M059J (cell line): ENCODE results near the gene COL6A3. TPM values are rescaled to one million over a fixed set of nuclear protein-coding genes. Genes with fewer than 3 reads are reported as not detected.

Experiments
- DNase-seq: peaks from one replicate; pipeline ENCODE4 v3.0.0-alpha.2; 2012; ENCODE audit warnings: low read depth
- total RNA-seq: library from RNA; depleted of rRNA; stranded (reverse); fragments of >200 nt; shearing (Covaris generic); gene quantifications from 2 replicates; pipeline ENCODE4 v1.2.3, GENCODE V29; 2014

Gene COL6A3
- total RNA-seq, 1 experiment from 2014 or later = 2.1 TPM

DNA sequence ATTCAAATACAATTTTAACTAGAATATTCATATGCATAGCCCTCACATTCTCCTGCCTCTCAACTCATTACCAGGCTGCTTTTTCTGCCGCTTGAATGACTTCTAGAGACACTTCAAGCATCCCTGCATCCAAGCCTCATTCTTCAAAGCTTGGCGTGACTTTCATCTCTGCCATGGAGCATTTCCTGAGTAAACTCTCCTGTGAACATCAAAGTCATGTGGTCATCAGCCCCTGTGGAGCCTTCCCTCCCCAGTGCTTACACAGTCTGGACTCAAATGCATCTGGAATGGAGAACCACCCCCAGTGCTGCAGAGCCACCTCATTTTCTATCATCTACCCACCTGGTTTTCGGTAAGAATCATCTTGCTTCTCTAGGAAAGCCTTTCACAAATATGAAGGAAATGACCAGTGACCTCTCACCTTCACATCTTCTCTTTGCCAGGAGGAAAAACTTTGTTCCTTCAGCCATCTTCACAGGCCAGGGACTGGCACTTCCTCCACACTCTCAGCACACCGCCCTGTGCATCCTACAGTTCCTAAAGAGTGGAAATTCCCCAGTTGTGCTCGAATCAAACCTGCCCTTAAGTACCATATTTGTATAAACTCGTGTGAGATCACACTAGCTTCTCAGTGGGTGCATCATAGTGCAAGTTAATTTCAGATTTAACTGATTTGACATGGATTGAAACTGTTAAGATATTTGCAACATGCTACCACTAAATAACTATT, 116.4 kb downstream of the COL6A3 start:
- peak; percentile 43 for DNase-seq

DNA sequence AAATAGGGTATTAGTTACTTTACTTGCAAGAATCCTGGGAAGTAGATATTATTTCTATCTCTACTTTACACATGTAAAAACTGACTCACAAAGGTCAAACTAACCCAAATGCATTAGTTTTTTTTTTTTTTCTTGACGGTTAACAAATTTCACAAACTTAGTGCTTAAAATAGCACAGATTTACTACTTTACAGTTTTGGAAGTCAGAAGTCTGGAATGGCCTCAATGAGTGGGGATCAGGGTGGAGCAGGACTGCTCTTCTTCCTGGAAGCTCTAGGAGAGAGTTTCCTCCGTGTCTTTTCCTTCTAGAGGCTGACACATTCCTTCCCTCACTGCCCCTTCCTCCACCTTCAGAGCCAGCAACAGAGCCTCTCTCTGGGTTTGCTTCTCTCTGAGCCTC, 117.2 kb downstream of the COL6A3 start:
- no peak for DNase-seq

DNA sequence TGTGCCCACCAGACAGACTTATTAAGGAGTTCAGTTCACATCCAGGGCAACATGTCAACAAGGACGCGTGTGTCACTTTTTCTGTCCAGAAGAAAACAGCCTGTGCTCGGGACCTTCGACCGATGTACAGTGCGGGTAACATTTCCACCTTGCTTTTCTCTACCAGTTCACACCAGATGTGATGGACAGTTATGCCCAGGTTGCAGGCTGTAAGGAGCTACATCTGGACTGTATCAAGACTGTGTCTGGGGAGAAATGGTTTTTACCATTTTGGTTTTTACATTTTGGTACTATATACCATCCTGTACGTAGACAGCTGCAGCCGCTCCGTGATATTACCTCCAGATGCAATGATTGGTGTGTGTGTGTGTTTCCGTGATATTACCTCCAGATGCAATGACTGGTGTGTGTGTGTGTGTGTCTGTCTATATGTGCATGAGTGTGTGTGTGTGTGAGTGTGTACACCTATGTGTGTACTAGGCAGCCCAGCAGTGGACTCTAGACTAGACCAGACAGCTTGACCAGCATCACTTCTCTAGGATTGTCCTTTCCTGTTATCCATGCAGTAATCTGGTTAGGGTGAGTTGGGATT, 118.0 kb downstream of the COL6A3 start:
- DNase-seq = no peak

DNA sequence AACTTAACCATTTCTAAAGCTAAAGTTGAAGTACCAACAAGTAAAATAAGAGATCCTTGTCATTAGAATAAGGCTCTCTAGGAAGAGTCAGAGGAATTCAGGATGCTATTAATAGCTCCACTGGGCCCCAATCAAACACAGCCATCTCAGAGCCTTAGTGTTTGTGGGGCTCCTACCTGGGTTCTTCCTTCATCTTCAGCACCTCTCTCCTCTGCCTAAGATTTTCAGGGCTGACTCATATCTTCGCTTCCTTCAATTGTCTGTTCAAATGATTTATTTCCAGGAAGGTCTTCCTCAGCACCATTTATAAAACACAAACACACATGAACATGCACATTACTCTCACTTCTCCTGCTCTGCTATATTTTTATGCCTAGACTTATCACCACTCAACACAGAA, 119.5 kb downstream of the COL6A3 start:
- no peak for DNase-seq

DNA sequence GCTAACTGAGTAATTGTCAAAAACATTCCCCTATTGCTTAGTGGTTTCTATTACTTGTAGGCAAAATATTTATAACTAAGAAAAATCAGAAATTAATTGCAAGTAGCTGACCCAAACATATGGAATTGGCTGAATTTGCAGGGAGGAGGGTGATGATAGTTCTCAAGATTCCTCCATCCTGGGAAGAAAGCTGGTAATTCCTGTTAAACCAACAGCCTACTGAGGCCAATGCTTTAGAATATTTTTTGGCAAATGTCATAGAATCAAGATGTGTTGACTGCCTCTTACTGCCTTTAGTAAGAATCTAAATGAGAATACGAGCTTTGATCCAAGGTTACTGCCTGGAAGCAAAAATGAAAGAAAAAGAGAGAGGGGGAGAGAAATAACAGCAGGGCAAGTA, 120.0 kb downstream of the COL6A3 start:
- DNase-seq = no peak

DNA sequence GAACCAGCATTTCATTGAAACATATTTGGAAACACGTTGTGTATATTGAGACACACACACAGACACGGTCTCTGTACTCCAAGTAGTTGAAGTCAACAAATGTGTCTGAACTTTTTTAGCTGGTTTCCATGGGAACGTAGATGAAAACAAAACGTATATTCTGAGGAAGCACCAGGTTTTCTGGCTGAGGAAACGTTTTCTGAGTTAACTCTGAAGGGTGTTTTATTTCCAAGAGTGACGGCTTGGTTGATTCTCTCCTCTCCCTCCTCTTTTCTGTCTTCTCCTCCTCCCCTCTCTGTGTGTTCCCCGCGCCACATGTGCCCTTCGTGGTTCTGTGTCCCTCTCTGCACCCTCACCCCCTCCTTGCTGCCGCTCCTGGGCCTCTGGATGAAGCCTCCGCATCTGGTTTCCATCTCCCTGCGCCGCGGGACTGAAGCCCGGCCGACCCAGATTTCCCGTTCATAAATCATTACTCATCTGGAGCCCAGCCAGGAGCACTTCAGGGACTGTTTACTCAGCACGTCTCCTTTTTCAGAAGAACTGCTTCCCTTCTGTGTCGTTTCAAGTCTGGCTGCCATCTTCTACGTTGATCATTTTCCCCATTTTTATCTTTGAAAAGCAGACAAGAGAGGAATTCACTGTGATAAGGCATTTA, 122.7 kb downstream of the COL6A3 start:
- DNase-seq = peak; percentile 95

DNA sequence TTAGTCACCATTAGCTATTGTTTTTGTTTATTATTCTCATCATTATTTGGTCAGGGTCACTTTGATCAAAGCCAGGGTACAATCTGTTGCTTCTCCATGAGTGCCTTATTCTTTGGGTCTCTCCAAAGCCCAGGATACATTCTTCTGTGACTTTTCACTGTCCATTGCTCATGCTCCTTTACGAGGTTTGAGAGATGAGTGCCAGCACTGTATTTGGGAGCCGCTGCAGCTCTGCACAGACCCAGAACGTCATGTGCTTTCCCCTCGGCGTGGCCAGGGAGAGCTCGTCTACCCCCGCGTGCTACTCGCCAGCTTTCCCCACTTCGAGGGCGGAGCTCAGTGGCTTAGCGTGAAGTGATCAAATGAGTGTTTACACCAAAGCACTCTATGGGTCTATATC, 123.7 kb downstream of the COL6A3 start:
- no peak for DNase-seq

DNA sequence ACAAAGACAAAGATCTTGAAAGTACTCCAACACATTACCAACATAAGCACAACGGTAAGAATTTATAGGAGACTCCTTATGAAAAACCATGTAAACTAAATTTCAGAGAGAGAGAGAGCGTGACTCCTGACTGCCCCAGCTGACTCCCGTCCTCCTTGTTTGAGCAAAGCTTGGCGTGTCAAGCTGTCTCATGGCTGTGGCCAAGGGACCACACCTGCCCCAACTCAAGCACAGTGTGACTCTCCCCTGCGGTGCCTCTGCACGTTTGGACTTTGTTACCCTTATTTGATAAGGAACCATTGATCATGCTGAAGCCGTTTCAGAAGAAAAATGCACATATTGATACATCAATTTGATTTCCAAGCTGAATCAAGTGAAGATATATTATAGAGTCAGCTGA, 124.8 kb downstream of the COL6A3 start:
- no peak for DNase-seq

DNA sequence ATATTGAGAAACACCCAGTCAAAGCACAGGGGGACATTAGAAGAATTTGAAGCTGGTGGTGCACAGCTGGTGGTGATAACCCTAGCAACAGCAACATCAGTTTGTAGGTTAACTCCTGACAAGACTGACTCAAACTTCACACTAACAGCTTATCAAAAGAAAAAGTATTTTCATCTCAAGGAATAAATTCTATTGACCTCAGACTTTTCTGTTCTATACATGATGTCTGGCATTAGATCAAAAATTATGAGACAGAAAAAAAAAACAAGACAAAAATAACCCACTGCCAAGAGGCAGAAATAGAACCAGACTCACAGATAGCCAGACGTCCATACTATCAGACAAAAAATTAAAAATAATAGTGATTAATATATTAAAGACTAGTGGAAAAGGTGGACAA, 126.1 kb downstream of the COL6A3 start:
- DNase-seq = no peak

DNA sequence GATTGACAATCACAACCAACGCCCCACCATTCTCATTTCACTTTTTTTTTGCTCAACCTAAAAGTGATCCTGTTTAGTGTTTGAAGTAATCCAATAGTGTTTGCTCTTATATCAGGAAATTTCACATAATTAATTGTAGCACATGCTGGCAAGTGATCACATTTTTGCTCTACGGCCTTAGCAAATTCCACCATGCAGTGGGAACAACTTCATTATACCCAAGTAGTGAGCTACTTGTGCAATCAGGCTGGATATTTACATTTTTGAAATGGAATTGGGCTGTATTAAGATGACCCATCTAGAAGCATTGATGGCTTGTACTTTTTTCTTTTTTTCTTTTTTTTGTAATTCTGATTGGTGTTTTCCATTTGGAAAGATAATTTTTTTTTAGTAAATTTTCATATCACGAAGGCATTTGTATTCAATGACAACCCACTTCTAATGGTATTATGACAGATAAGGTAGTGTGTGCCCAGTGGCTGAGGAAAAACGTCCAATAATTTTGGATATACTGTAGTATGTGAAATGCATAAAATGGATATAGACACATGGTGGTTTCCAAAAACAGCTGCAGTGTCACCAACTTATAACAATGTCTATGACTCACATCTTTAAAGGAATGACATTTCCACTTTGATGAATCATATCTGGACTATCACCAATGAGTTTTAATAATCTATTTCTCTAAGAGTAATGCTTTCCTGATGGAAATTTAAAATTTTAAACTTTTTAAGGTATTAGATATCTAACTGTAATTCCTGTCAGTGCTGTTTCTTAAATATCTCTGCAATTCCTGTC, 130.6 kb downstream of the COL6A3 start:
- DNase-seq = peak; percentile 66

DNA sequence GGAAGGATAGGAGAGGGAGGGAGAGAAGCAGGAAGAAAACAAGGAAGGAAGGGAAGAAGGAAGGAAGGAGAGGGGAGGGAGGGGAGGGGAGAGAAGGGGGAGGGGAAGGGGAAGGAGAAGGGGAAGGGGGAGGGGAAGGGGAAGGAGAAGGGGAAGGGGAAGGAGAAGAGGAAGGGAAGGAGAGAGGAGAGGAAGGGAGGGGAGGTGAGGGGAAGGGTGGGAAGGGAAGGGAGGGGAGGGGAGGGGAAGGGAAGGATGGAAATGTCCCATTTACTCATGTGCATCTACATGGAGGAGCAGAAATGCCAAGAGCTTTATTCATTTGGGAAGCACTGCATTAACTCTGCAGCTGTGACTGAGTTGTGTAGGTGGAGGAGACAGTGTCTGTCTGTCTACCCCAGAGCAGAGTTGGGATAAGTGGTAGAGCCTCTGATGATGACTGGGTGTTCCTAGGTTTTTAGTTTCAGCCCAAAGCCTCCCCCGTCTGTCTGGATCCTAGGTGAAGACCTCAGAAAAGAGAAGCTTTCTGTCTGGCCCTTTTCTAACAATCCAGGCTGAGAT, 131.3 kb downstream of the COL6A3 start:
- peak; percentile 47 for DNase-seq

DNA sequence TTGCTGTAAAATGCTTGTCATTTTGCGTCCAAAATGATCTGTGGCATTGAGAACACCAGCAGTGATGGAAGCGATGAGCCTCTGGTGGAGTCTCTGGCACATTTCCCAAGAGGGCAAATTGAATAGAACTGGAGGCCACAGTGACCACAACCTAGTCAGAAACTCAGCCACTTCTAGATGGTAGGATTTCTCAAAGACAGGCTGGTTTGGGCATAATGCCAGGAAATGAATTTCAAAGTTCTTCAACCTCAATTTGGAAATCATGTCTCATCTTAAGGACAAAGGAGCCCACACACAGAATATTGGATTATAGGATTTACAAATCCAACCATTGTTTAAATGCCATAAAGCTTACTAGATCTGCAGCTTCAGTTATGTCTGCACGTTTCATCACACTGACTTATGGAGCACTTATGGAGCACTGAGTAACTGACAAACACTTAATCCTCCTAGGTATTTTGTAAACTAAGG, 132.1 kb downstream of the COL6A3 start:
- peak; percentile 96 for DNase-seq

DNA sequence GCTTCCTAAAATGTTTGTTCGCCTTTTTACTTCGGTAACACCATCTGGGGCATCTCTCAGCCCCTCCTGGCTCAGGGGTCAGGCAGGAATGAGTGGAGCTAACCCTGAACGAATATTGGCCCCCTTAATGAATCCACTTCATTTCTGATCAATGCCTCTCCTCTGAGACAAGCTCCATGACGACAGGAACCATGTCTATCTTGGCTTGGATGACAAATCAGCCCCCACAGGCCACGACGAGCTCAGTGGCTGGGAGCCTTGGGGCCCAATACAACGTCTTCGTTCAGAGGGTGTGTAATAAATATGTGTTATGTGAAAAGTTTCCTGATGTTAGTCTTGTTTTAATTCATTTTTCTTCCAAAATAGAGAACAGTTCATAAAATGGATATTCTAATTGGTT, 133.0 kb downstream of the COL6A3 start:
- no peak for DNase-seq

DNA sequence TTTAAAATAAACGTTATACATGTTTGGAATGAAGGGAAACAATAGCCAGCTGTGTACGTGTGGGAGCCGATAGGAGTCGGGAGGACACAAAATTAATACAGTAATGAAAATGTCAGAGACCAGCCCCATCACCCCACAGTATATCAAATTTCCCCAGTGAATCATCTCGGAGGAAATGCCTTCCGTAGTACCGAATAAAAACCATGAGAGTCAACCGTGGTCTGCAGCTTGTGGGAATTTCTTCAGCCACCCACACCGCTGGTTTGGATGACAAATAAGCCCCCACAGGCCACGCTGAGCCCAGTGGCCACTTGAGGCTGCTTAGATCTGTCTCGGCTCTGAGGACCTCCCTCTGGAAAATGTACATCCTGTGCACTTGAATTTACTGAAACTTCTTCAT, 133.7 kb downstream of the COL6A3 start:
- DNase-seq = peak; percentile 93

DNA sequence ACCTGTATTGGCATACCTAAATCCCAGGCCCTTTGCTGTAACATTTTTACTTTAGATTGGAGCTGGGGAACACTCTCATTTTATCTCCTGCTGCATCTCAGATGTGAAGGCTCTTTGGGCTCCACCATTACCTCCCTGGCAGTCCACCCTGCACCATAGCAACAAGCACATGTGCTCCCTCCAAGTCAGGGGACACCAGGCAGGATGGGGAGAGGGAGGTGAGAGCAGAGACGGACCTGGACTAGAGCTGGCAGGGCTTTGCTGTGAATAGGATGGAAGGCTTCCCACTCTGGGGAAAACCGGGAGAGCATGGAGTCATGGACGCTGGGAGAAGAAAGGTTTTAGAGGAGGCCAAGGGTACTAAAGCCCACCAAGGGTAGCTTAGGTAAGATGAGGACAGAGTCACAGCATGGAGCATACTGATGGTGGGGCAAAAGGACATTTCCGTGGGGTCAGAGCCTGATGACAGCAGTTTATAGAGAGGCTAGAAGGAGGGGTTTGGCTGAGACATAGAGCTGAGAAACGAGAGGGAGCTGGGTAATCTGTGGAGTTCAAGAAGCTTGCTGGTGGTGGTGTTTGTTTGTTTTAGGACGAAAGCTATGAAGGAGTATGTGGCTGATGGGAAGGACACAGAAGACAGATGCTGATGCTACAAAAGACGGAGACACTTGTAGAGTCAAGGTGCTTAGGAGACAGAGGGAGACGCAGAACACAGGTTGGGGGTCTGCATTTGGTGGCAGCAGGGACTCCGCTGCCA, 134.8 kb downstream of the COL6A3 start:
- no peak for DNase-seq

DNA sequence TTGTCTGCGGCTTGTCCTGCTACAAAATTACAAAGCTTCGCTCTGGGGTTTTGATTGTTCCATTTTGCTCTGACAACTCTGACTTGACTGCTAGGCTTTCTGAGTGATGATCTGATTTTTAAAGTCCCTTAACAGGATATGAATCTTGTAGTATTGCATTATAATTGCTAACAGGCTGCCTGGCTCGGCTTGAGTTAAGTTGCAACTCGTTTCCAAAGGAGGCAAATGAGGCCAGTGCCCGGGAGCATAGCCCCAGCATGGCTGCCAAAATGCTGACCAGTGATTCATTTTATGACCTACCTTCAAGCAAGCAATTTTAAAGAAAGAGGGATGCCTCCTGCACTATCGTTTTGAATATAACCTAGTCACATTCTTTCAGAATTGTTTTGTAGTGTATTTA, 135.4 kb downstream of the COL6A3 start:
- DNase-seq = peak; percentile 59

DNA sequence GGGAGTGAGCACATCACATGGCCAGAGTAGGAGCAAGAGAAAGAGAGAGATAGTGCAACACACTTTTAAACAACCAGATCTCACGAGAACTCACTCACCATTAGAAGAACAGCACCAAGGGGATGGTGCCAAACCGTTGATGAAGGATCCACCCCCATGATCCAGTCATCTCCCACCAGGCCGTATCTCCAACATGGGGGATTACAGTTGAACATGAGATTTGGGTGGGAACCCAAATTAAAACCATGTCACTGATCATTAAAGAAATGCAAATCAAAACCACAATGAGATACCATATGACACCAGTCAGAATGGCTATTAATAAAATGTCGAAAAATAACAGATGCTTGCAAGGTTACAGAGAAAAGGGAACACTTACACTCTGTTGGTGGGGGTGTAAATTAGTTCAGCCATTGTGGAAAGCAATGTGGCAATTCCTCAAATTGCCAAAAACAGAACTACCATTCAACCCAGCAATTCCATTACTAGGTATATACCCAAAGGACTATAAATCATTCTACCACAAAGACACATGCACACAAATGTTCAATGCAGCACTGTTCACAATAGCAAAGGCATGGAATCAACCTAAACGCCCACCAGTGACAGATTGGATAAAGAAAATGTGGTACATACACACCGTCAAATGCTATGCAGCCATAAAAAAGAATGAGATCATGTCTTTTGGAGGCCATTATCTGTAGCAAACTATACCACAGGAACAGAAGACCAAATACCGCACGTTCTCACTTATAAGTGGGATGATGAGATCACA, 137.1 kb downstream of the COL6A3 start:
- DNase-seq = no peak
